HG02642 (cell line): ENCODE measurements around the gene NPR1.

Experiments used
- ATAC-seq: cut with Tn5 transposase; IDR thresholded peaks from one replicate; pipeline ENCODE4 v1.9.1; 2021; ENCODE audit warnings: mild to moderate bottlenecking; ENCODE audit not compliant: unreplicated experiment, poor library complexity

The NPR1 gene

GRCh38 chr1:153677718-153678518, 570 bp upstream of the NPR1 start:
- no peak for ATAC-seq

GRCh38 chr1:153679337-153680119, 1.0 kb downstream of the NPR1 start:
- ATAC-seq, result no peak

- no peak for ATAC-seq
These were observed 1.6 kb downstream of the NPR1 start for GRCh38 chr1:153680120-153680403.

- ATAC-seq, result no peak
These were observed 4.2 kb downstream of the NPR1 start for GRCh38 chr1:153682730-153683129.

- no peak for ATAC-seq
These were observed 5.4 kb downstream of the NPR1 start for GRCh38 chr1:153683854-153684253.

GRCh38 chr1:153684892-153685291, 6.4 kb downstream of the NPR1 start:
- no peak for ATAC-seq

GRCh38 chr1:153685544-153686340, 7.3 kb downstream of the NPR1 start:
- no peak for ATAC-seq

- ATAC-seq, result no peak
These were observed 9.0 kb downstream of the NPR1 start for GRCh38 chr1:153687346-153688125.

GRCh38 chr1:153688276-153688675, 9.8 kb downstream of the NPR1 start:
- no peak for ATAC-seq

- ATAC-seq, result no peak
These were observed 10.3 kb downstream of the NPR1 start for GRCh38 chr1:153688736-153689328.

GRCh38 chr1:153693466-153693865, 15.0 kb downstream of the NPR1 start:
- ATAC-seq, result no peak

GRCh38 chr1:153696741-153697140, 18.3 kb downstream of the NPR1 start:
- ATAC-seq, result no peak

GRCh38 chr1:153697191-153698019, 18.9 kb downstream of the NPR1 start:
- no peak for ATAC-seq

GRCh38 chr1:153698020-153698922, 19.8 kb downstream of the NPR1 start:
- no peak for ATAC-seq

- ATAC-seq, result no peak
These were observed 20.6 kb downstream of the NPR1 start for GRCh38 chr1:153698923-153699714.

GRCh38 chr1:153699768-153700167, 21.3 kb downstream of the NPR1 start:
- no peak for ATAC-seq

GRCh38 chr1:153705484-153705883, 27.0 kb downstream of the NPR1 start:
- ATAC-seq, result no peak
